Measurements from ENCODE around the gene ACKR2.

Gene ACKR2

DNA sequence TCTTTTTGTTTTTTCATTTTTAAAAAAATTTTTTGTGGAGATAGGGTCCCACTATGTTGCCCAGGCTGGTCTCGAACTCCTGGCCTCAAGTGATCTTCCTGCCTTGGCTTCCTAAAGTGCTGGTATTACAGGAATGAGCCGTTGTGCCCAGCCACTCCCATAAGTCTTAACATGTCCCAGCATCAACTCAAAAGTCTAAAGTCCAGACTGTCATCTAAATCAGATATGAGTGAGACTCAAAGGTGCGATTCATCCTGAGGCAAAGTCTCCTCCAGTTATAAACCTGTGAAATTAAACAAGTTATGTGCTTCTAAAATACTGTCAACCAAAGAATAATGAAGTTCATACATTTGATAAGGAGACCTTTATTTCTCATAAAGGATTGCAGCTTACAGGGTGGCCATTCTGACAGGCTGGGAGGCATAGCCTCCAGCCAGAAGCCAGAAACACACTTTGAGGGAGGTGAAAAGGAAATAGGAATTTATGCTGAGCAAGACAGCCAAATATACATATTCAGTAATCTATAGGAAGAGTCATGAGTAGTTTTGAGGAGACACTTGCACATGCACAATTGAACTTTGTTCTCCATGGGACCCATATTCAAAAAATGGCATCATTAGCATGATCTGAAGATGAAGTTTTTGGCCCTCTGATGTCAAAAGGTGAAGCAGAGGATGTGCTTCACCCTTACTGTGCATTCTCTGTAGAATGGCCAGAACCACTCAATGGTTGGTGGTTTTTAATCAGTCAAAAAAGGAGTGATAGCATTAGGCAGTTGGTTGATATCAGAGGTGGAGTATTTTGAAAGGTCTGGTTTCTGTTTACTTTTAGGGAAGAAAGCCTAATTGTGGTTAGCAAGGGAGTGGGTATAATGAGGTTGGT lies 85.7 kb downstream of the ACKR2 start:
- peak; percentile 69 for DNase-seq

- no peak for DNase-seq
Measured at GRCh38 chr3:42895580-42895868, 86.3 kb downstream of the ACKR2 start.

DNA sequence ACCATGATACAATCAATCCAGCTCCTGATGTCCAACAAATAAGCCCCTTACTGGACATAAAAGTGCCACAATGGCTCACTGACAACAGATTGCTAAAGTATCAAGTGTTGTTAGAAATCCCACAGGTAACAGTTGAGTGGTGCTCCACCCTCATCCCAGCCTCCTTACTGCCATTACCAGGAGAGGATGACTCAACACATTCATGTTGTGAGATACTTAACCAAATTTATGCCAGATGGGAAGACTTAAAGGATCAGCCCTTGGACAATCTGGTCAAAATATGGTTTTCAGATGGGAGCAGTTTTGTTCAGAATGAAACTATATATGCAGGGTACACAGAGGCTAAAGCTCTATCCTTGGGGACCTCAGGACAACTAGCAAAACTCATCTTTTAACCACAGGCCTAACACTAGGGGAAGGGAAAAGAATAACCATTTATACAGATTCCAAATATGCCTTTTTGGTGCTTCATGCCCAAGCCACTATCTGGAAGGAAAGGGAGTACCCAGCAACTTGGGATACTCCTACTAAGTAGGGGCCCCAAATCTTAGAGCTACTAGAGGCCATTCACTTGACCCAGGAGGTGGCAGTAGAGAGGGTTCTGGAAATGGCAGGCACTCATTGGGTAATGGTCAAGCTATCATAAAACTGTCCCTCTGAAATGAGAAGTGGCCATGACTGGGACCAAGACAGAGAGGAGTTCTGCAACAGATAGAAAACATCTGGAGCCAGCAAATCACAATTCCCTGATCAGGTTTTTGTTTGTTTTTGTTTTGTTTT lies 89.8 kb downstream of the ACKR2 start:
- no peak for DNase-seq

DNA sequence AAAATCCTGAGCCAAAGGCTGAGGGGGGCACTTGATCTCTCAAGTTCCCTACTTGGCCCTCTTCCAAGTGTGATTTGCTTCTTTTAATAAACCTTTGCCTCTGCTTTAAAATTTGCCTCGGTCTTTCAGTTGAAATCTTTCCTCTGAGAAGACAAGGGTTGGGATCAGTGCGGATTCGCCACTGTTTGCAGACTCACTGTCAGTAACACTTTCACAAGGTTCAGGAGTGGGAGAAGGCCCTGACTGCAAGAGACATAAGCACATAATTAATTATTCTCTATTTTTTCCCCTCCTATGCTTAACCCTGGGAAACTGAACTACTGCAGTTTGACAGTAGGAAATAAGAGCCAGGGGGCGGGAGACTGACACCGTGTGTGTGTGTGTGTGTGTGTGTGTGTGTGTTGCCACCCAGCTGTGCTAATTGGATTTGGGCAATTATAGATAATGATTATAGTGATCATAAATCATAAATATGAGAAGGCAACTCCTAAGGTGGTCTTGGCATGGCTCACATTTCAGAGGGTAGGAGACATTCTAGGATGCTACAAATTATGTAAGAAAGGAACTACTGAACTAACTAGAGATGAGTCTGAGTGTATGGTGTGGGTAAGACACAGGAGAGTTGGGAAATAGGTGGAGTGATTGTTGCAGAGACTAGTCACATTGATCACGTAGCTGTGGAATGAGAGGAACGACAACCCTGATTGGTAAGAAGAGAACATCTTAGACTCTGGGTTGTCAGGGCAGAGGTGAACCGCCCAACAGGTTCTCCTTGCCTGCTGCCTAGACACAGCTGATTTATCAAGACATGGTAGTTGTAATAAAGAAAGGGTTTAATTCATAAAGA lies 91.2 kb downstream of the ACKR2 start:
- DNase-seq: no peak

DNA sequence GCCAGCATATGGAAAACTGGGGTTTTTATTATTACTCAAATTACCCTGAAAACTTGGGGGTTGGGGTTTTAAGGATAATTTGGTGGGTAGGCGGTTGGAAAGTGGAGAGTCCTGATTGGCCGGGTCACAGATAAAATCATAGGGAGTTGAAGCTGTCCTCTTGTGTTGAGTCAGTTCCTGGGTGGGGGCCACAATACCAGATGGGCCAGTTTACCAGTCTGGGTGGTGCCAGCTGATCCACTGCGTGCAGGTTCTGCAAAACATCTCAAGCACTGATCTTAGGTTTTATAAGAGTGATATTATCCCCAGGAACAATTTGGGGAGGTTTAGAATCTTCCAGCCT lies 91.8 kb downstream of the ACKR2 start:
- no peak for DNase-seq

DNA sequence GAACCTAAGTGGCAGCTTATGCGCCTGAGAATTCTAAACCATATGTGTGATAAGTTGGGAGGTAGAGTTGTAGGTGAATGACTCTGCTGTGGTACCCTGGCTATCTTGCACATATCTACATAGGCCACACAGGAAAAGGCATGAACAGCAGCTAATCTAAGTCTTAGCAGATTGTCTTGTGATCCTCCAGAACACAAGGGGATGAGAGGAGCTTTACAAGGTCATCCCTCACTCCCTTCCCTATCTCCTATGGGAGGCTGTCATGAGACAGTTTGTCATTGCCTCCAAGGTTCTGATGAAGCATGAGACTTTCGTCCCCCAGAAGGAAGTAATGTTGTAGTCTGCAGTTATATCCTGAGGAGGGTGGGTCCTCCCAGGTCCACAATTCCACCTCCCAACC lies 93.0 kb downstream of the ACKR2 start:
- DNase-seq: peak; percentile 12

GRCh38 chr3:42904076-42904475 lies 94.8 kb downstream of the ACKR2 start:
- no peak for DNase-seq

- DNase-seq: no peak
Measured at GRCh38 chr3:42905740-42906069, 96.5 kb downstream of the ACKR2 start.

- peak; percentile 15 for DNase-seq
Measured at GRCh38 chr3:42906070-42906847, 97.0 kb downstream of the ACKR2 start, which contains the start of gene ZNF662. Gene ZNF662, plus strand, starts transcription at chr3:42906142. Its CDS starts 1,973 bp downstream, at chr3:42908115.

DNA sequence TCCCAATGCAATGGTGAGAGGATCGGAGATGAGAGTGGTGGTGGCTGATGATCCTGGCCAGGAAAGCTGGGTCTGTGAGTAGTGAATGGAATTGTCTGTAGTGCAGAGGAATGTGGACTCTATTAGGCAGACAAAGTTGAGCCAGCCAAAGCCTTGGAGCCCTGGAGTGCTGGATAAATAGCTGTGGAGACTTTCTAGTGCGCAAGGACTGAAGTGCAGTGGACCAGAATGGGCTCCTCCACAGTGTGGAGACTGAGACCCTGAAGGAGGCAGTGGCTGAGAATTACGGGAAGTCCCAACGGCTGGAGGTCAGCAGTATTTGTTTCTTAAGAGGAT lies 97.6 kb downstream of the ACKR2 start:
- no peak for DNase-seq

GRCh38 chr3:42908675-42909074 lies 99.4 kb downstream of the ACKR2 start:
- DNase-seq: no peak

- DNase-seq: no peak
Measured at GRCh38 chr3:42911551-42911950, 102.3 kb downstream of the ACKR2 start.

- DNase-seq: no peak
Measured at GRCh38 chr3:42914771-42915515, 105.7 kb downstream of the ACKR2 start.

Measured in hematopoietic multipotent progenitor cell treated with erythropoietin and hydrocortisone succinate and interleukin-3 and kit ligand, for 6 days (in vitro differentiated cells).